Measurements from ENCODE around the gene KIF5C.

DNA sequence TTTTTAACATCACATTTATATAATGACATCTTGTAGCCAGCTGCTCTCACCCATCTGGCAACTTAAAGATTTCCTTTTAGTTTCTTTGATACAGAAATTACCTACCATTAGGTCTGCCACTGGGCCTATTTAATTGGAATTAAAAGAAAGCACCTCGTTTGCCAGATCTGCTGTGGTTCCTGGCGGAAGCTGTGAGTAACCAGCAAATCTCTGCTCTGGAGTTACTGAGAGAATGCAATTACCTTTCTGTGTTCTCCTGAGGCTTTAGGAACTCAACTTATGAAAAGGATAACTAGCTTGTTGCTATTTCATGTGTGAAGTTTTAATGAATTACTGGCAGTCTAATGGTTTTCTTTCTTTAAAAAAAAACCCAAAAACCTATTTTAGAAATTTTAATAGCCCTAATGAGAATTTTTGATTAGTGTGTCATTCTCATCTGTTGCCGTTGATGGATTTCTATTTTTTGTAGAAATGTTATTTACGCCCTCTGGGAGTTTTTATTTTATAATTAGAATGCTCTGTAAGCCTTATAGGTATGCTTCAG lies 93.8 kb downstream of the KIF5C start:
- TF ChIP-seq, protein P1, sequence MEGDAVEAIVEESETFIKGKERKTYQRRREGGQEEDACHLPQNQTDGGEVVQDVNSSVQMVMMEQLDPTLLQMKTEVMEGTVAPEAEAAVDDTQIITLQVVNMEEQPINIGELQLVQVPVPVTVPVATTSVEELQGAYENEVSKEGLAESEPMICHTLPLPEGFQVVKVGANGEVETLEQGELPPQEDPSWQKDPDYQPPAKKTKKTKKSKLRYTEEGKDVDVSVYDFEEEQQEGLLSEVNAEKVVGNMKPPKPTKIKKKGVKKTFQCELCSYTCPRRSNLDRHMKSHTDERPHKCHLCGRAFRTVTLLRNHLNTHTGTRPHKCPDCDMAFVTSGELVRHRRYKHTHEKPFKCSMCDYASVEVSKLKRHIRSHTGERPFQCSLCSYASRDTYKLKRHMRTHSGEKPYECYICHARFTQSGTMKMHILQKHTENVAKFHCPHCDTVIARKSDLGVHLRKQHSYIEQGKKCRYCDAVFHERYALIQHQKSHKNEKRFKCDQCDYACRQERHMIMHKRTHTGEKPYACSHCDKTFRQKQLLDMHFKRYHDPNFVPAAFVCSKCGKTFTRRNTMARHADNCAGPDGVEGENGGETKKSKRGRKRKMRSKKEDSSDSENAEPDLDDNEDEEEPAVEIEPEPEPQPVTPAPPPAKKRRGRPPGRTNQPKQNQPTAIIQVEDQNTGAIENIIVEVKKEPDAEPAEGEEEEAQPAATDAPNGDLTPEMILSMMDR (IDR thresholded peaks at IDR 0.05; ENCODE audit: borderline replicate concordance, extremely low read depth, low read length, poor library complexity, severe bottlenecking) = no peak
- no peak for TF ChIP-seq EZH2 (IDR thresholded peaks at IDR 0.05; ENCODE audit: borderline replicate concordance, low read depth, low read length, severe bottlenecking)
